Stimulated activated CD4-positive, alpha-beta T cell treated with anti-CD3 and anti-CD28 coated beads, Interleukin-12 subunit alpha, Interleukin-12 subunit beta, amount 100 ng/mL, for 4 hours (primary cell): ENCODE data around the gene PNPLA8.
"Not testable (repeated sequence)": the region's sequence is repeated elsewhere in the genome, so short reads cannot be mapped to it uniquely, and the experiment has no call there.

Experiments
- DNase-seq: peaks from one replicate; pipeline ENCODE4 v3.0.0-alpha.2; 2020

PNPLA8 gene

DNA sequence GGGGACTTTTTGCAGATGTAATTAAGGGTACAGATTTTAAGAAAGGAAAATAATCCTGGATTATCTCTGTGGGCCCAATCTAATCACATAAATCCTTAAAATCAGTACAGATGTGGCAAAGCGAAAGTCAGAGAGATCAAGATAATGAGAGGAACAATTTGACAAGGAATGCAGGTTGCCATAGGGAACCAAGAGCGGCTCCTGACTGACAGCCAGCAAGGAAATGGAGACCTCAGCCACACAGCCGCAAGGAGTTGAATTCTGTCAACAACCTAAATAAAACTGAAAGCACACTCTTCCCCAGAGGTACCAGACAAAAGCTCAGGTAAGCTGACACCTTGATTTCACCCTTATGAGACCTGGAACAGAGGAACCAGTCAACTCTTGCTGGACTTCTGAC, 3.4 kb upstream of the PNPLA8 start:
- no peak for DNase-seq

- no peak for DNase-seq
Observed at GRCh38 chr7:108528183-108528712, 2.3 kb upstream of the PNPLA8 start.

GRCh38 chr7:108526768-108527017, 758 bp upstream of the PNPLA8 start:
- DNase-seq = no peak

DNA sequence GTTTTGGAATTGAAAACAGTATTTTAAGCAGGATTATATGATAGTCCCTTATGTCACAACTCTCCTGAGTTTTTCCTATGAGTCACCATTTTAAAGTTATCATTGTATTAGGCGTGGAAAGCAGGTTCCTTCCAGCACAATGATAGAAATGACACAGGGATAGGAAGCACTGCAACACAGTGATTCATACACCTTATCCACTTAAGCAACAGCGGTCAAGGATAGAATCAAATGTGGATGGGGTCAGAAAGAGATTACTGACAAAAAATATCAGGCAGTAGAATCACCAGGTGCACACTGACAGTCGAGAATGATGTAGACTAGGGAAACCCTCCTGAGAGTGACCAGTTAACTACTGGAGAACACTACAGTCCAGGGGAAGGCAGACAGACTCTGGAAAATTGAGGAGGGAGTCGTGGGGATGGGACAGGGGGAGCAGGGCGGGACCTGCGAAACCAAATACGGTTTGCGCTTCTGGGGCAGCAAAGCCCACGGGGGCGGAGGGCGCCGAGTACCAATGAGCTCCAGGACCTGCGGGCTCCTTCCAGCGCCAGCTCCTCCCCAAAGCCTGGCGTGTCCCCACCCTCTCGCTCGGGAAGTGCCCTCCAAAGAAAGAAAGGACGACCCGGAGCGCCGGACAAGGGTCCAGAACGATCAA, 479 bp downstream of the PNPLA8 start:
- DNase-seq = no peak

DNA sequence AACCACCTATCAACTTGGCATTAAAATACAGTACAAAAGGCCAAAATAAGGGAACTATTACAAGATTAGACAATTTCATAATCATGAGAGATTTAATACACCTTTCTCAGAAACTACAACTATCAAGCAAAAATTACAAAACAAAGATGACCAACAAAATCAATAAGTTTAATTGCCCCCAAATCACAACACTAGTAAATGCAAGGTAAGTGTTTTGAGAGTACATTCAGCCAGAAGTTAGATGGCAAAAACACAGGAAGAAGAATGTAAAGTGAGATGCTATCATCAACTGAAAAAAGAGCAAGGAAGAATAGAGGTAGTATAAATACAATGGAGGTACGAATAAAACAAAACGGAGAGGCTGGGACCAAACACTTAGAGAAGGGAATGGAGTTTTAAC, 3.2 kb downstream of the PNPLA8 start:
- no peak for DNase-seq

DNA sequence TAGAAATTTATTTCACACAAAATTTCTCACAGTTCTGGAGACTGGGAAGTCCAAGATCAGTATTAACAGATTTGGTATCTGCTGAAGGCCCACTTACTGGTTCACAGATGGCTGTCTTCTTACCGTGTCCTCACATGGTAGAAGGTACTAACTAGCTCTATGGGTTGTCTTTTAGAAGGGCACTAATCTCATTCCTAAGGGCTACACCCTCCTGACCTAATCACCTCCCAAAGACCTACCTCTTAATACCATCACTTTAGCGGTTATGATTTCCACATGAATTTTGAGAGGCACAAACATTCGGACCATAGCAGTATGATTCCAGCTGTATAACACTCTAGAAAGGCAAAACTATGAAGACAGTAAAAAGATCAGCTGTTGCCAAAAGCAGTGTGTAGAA, 8.0 kb downstream of the PNPLA8 start:
- DNase-seq = no peak

GRCh38 chr7:108515630-108516029, 10.3 kb downstream of the PNPLA8 start:
- no peak for DNase-seq

DNA sequence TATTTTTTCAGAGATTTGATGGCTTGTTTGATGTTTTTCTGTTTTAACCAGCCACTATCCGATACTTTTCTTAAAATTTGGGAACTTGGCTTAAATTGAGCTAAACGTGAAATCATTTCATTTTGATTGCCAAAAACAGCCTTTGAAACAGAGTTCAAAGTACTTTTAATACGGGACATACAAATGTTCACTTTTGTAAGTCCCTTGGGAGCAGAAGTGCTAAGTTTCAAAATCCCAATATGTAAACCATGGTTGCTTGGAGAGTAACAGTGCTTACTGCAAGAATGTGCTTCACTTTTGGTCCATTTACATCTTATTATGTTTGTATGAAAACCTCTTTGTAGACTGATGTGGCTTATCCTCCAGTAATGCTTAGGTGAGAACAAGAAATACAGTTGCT, 10.9 kb downstream of the PNPLA8 start:
- no peak for DNase-seq

DNA sequence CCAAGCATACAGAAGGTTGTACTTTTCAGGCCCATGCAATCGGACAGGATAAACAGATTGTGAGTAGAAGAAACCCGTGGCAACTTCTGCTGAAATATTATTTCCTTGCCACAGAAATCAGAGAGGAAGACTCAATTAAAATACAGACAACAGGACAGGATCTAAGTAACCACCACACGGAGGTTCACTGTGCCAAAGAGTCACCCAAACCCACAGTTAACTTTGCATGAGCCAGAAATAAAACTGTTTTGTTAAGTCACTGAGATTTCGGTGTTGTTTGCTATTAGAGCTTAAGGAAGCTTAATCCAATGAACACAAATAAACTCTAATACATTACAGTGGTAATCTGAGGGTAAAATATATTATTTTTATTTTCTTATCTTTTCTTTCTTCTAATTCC, 14.0 kb downstream of the PNPLA8 start:
- DNase-seq = no peak

DNA sequence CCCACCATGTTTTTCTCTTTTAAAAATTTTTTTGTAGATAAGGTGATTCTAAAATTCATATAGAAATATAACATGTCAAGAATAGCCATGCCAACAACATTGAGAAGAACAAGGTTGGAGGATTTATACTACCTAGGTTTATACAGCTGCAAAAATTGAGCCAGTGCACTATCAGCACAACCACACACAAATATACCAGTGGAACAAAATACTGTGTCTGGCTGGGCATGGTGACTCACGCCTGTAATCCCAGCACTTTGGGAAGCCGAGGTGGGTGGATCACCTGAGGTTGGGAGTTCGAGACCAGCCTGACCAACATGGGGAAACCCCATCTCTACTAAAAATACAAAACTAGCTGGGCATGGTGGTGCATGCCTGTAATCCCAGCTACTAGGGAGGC, 21.4 kb downstream of the PNPLA8 start:
- not testable (repeated sequence) for DNase-seq

GRCh38 chr7:108503112-108504026, 22.6 kb downstream of the PNPLA8 start:
- DNase-seq = no peak

- no peak for DNase-seq
Observed at GRCh38 chr7:108499566-108499965, 26.4 kb downstream of the PNPLA8 start.

DNA sequence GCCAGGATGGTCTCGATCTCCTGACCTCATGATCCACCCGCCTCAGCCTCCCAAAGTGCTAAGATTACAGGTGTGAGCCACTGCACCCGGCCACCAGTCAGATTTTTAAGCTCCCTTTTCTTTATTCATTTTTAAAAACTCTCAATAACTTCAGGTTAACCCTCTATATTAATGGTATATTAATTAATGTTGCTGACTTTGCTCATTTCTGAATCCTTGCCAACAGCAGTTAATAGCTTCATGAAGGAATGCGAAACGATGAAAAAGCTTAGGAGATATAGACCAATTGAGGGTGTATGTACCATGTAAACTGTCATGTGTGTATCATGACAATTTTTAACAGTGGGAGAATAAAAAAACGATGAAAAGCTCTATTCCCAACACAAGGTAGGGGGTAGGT, 27.5 kb downstream of the PNPLA8 start:
- DNase-seq = no peak

DNA sequence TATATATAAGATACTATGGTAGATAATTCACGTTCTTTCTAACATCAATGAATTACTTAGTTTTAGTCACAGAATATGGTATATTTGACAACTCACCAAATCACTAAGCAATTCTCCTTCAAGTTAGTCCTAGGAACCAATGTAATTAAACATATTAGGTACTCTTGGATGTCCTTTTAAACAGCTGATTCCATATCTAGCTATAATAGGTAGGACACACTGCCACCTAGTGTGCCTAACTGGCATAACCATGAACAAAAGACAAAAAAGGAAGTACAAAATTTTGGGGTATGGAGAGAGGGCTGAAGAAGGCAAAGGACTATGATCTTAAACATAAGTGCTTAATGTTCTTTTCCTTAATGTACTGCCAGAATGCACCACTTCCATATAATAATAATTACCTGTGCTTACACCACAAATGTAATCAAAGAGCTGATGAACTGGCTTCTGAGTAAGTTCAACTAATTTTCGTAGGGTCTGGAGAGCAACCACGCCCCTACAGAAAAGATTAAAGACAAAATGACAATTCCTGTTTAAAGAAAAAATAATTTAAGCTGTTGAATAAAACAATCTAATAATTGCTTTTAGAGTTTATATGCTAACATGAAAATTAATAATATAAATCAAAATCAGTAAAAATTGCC, 28.7 kb downstream of the PNPLA8 start:
- peak; percentile 12 for DNase-seq

GRCh38 chr7:108492742-108493141, 33.2 kb downstream of the PNPLA8 start:
- DNase-seq = no peak

GRCh38 chr7:108488768-108489538, 37.0 kb downstream of the PNPLA8 start:
- no peak for DNase-seq

DNA sequence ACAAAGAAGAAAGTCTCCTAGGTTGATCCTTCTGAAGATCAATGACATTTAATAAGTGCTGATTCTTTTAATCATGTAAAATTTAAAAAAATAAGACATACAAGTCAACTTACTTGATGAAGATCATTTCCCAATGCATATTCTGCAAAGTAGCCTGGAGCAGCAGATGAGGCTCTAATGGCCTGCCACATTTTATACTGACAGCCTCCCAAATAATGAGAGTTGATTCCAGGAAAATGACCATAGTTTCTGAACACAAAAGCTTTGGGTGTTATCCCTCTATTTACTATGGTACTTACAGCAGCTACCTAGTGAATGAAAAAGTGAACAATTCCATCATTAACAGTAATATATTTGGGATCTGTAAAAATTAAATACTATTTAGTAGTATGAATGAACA, 38.3 kb downstream of the PNPLA8 start:
- no peak for DNase-seq

DNA sequence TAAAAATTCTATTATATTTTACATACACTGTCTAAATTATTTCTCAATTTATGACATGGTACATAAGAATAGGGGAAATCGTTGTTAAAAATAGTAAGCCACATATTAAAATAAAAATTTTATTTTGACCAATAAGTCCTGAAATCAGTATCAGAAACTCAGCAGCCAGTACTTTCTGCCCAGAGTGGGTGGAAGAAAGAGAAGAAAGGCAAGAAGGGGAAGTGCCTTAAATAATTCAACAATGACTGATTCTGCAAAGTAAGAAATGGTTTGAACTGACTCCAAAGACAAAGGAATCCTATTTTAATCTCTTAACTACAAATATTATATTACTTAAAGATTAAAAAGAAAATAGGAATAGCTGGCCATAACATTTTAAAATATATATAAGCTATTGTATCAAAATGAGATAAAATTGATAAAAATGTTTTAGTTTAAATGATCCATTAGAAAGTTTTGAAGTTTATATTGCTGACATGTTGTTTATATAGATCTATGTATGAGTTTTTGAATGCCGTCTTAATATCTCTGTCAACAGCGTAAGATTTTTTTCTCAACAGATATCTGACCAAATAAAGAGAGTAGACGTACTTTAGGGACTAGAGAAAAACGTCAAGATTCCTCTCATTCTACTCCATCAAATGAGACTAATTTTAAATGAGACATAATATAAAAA, 39.5 kb downstream of the PNPLA8 start:
- no peak for DNase-seq

GRCh38 chr7:108484137-108484536, 41.8 kb downstream of the PNPLA8 start:
- no peak for DNase-seq

DNA sequence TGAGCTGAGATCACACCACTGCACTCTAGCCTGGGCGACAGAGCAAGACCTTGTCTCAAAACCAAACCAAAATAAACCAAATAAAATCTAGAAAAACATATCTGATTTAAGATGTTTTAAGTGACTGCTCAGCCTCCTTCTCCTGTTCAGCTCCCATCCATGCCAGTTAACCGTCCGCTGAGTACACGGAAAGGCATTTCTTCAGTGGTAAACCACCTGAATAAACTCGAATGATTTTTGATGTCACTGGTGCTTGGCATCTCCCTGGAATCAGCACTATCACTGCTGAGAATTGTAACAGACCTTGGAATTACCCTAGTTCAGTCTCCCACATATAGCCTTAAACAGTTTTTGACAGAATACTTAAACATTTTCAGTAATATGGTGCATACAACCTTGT, 45.6 kb downstream of the PNPLA8 start:
- no peak for DNase-seq

- no peak for DNase-seq
Observed at GRCh38 chr7:108479751-108480150, 46.2 kb downstream of the PNPLA8 start.

DNA sequence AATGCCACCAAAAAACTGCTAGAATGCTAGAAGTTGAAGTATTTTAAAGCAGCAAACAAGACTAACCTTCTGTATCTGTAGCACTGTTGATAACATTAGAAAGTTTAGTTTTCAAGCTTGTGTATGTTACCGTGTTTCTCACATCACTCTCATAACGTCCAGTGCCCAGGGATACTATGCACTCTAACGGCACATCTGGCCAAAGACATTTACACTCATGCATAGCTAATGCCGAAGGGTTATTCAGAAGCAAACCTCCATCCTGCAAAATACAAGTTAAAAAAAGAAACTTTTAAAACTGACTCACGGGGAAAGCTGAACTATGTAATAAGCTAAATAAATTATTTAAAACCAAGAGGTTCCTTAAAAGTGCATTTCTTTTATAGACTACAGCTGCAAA, 46.8 kb downstream of the PNPLA8 start:
- no peak for DNase-seq

DNA sequence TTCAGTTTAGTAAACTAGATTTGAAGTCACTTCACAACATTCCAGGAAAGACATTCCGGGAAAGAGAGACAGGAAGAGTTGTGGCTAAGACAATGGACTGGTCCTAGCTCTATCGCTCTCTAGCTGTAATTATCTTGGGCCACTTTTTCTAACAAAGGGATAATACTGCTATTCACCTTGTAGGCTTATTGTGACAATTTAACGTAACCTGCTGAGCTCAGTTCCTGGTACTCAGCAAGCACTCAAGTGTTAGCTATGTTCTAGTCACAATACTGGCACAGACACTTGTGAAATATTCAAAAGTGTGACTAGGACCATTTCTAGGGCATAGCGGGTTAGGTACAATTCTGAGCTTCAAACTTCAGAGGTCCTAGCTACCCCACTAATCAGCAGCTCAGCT, 57.7 kb downstream of the PNPLA8 start:
- DNase-seq = no peak
